HG03342 (cell line): ENCODE measurements around the gene MED12L.

Experiments
- ATAC-seq: cut with Tn5 transposase; IDR thresholded peaks from one replicate; pipeline ENCODE4 v1.9.1; 2021; ENCODE audit warnings: mild to moderate bottlenecking, moderate library complexity; ENCODE audit not compliant: unreplicated experiment

MED12L gene

GRCh38 chr3:151133917-151134450 is 48.5 kb downstream of the MED12L start:
- ATAC-seq: no peak

- peak; percentile 68 for ATAC-seq
These were observed 50.3 kb downstream of the MED12L start for GRCh38 chr3:151135541-151136337.

- ATAC-seq: no peak
These were observed 57.5 kb downstream of the MED12L start for GRCh38 chr3:151142929-151143328.

GRCh38 chr3:151144016-151144415 is 58.6 kb downstream of the MED12L start:
- no peak for ATAC-seq

GRCh38 chr3:151144760-151145159 is 59.3 kb downstream of the MED12L start:
- ATAC-seq: no peak

GRCh38 chr3:151145713-151146070 is 60.2 kb downstream of the MED12L start:
- no peak for ATAC-seq

GRCh38 chr3:151146071-151146730 is 60.7 kb downstream of the MED12L start:
- peak; percentile 95 for ATAC-seq

GRCh38 chr3:151146731-151147091 is 61.2 kb downstream of the MED12L start:
- ATAC-seq: no peak

GRCh38 chr3:151147299-151147698 is 61.8 kb downstream of the MED12L start:
- ATAC-seq: no peak

GRCh38 chr3:151152455-151153079 is 67.1 kb downstream of the MED12L start:
- ATAC-seq: no peak

- ATAC-seq: no peak
These were observed 69.1 kb downstream of the MED12L start for GRCh38 chr3:151154566-151154965.

DNA sequence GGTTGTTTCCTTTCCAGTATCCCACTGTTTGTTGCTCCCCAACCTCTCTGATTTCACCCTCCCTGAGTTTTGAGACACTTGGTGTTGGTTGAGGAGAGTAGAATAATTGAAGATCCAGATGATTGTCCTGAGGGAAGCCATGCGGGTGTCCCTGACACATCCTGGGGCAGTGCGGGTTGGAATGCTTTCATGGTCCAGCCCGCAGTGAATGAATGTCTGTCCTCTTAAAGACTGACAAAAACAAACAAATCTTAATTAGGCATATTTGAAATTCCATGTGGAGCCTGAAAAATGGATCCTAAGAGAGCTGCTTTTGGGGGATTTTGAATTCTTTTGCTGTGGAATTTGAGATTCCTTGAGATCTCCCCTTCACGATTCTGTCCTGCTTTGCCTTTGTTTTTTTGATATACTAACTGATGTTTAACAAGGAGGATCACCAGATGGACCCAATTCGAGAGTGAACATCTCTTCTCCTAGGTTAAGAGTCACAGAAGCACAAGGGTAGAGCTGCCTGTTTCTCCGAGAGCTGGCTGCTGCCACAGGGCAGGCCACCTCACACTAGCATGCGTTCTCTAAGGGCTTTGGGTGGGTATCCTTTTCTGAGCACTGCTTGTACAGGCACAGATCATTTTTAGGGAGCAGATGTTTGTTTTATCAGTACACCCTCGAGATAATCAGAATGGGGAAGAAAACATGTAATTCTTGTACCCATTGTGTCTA is 70.1 kb downstream of the MED12L start:
- no peak for ATAC-seq

- ATAC-seq: peak; percentile 91
These were observed 71.3 kb downstream of the MED12L start for GRCh38 chr3:151156618-151157216.

GRCh38 chr3:151159806-151160205 is 74.3 kb downstream of the MED12L start:
- ATAC-seq: no peak

- no peak for ATAC-seq
These were observed 79.8 kb downstream of the MED12L start for GRCh38 chr3:151165226-151165625.

DNA sequence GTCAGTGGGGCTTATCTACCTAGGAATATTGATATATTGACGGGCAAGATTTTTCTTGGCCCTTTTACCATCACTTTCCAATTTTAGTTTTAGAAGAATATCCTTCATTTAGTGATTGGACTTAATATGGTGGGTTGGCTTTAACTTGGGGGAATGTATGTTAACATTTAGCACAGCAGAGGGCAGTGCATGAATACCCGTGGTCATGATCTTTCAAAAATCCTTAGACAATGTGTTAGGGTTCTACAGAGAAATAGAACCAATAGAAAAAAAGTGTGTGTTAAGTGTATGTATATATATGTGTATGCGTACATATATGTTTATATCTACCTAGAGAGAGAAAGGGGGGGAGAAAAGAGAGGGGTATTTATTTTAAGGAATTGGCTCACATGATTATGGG is 80.7 kb downstream of the MED12L start:
- no peak for ATAC-seq

GRCh38 chr3:151168269-151169094 is 83.0 kb downstream of the MED12L start:
- ATAC-seq: peak; percentile 50

DNA sequence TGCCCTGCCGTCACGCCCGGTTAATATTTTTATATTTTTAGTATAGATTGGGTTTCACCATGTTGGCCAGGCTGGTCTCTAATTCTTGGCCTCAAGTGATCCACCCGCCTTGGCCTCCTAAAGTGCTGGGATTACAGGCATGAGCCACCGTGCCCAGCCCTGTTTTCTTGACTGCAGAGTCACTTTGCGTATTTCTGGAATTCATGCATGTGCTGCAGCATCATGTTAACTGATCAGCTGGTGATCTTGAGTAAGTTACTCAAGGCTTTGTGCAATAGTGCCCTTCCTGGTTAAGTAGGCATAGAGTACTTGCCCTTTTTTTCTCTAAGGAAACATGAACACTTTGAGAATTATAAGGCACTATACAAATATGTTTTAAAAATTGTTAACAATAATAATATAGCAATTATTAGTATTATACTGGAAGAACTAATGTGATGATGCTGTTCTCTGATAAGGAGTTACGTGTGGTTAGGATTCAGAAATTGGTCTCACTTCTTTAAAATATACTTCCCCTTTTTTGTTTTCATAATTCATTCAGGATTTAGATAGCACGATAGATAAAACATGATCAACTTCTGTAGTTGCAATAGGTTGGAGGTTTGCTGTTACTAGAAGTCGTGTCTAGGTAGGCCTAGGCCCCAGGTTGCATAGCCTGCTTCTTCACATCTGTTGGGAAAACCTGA is 83.9 kb downstream of the MED12L start:
- peak; percentile 48 for ATAC-seq

DNA sequence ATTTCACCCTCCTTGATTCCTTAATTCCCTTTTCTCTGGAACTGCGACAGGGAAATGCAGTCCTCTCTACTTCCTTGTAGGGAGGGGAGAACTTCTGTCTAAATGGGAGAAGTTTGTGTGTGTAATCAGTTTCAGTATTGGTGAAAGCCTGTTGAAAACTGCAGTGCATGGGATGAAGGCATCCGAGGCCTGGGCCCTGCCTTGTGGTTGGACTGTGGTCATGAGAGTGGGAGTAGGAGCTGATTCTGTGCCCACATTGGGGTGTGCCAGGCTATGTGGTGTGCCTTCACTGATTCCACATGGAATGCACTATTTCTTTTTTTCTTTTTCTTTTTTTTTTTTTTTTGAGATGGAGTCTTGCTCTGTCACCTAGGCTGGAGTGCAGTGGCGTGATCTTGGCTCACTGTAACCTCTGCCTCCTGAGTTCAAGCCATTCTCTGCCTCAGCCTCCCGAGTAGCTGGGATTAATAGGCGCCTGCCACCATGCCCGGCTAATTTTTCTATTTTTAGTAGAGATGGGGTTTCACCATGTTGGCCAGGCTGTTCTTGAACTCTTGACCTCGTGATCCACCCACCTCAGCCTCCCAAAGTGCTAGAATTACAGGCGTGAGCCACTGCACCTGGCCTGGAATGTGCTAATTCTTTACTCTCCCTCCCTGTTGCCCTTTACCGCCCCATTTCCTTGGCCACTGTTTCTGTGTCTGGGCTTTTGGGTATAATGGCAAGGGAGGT is 84.7 kb downstream of the MED12L start:
- peak; percentile 18 for ATAC-seq
